ENCODE measurements around the gene MYO1D.

GRCh38 chr17:32834104-32834503 is 42.8 kb downstream of the MYO1D start:
- TF ChIP-seq CTCF (conservative IDR thresholded peaks at IDR 0.05) (no peak), EZH2 (IDR thresholded peaks at IDR 0.05; ENCODE audit: low read depth) (no peak)
